Breast epithelium (tissue), 4 donors: Measurements from ENCODE around the gene CTSO. TPM values are rescaled to one million over a fixed set of nuclear protein-coding genes. Genes with fewer than 3 reads are reported as not detected.

ENCODE experiments used
- DNase-seq, 2 donors: peaks; one replicate each; pipeline ENCODE4 v3.0.0-alpha.2; 2019; ENCODE audit warnings: low spot score in 2 of 2
- H3K27ac ChIP-seq, 2 donors: fragments of 200-600 bp; sonication (generic) in 1 of 2; one replicate each; pipeline ENCODE4 v1.5.1; 2016 to 2019; ENCODE audit warnings: mild to moderate bottlenecking in 1 of 2
- H3K27me3 ChIP-seq, 2 donors: fragments of 200-600 bp; sonication (generic) in 1 of 2; one replicate each; pipeline versions ENCODE4 v1.5.1 to v1.6.0; 2017 to 2019; ENCODE audit warnings: control low read depth in 1 of 2, mild to moderate bottlenecking in 1 of 2
- H3K36me3 ChIP-seq: fragments of 200-600 bp; one replicate; pipeline ENCODE4 v1.5.1; 2019
- H3K4me1 ChIP-seq, 2 donors: fragments of 200-600 bp; sonication (generic); one replicate each; pipeline ENCODE4 v1.5.1; 2016 to 2019; ENCODE audit warnings: control low read depth in 1 of 2
- H3K4me3 ChIP-seq, 3 donors: fragments of 200-600 bp; sonication (generic); 1 replicate in 2 of 3; 2 replicates in 1 of 3; pipeline ENCODE4 v1.5.1; 2016 to 2019; ENCODE audit warnings: mild to moderate bottlenecking in 3 of 3, moderate library complexity in 2 of 3
- H3K9me3 ChIP-seq, 2 donors: fragments of 200-600 bp; sonication (generic) in 1 of 2; one replicate each; pipeline ENCODE4 v1.5.1; 2016 to 2019; ENCODE audit warnings: control low read depth in 1 of 2
- POLR2A ChIP-seq: fragments of 450-650 bp; IDR thresholded peaks from one replicate; pipeline ENCODE4 v1.6.1; 2016; ENCODE audit warnings: antibody characterized with exemption, mild to moderate bottlenecking, moderate library complexity
- POLR2AphosphoS5 ChIP-seq, 3 donors: sonication (generic); formaldehyde crosslinking; IDR thresholded peaks; one replicate each; pipeline ENCODE4 v1.6.1; 2017; ENCODE audit warnings: antibody characterized with exemption in 3 of 3
- intact Hi-C: fragments of 100-400 bp; cut with DNase I; formaldehyde crosslinking; loops from one replicate; pipeline ENCODE4 v1.15.1; 2023; ENCODE audit warnings: low total_unique reads
- total RNA-seq, 3 donors: library from RNA; depleted of rRNA; stranded (reverse); fragments of >200 nt; gene quantifications; one replicate each; pipeline ENCODE4 v1.1.0, GENCODE V29; 2016
- TF ChIP-seq, protein P1 (sequence below), 3 donors: fragments of 450-650 bp; IDR thresholded peaks; one replicate each; pipeline ENCODE4 v1.5.1; 2016 to 2017; ENCODE audit warnings: antibody characterized with exemption in 3 of 3, mild to moderate bottlenecking in 3 of 3, moderate library complexity in 3 of 3

CTSO gene
- total RNA-seq, 3 donors from 2014 or later = 19.4 to 37.5 (median 20.0) TPM

DNA sequence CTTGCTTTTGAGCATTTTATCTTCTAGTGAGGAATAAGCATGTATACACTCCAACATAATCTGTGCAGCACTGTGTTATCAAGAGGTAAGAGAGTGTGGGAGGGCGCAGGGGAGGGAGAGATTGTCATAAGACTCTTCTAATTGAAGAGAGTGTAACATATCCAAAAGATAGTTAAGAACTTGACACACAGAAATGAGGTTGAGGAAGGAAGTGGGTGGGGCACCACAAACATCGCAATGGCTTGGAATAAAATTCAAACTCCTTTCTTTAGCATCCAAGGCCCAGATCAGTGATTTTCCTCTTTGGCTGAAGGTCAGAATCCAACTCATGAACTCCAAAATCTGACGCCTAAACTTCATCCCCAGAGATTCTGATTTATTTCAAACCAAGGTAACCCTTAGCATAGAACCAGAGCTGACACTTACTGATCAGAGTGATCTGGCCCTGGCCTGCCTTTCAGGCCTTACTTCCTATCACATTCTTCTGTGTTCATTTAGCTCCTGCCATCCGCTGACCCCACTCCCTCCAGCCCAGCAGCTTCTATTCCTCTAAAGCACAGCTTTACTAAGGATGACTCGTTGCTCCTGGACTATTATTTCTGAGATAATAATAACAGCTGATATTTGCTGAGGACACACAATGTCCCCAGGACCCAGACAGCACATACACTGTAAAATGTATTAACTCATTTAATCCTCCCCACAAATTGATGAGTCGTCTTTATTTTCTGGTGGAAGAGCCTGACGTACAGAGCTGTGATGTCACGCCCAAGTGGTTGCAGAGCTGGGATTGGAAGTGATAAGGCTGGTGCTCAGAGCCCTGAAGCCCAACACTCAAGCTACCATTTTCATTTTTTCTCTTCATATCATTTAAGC lies 10.6 kb upstream of the CTSO start:
- H3K27ac ChIP-seq = peak overlapping the region in 1 of 2 donors; percentile 20
- H3K27me3 ChIP-seq = no peaks in the 10 kb centered on the region
- no peaks in the 10 kb centered on the region for H3K4me1 ChIP-seq
- intact Hi-C loops = no loop called here
- DNase-seq = no peak
- no peak overlapping the region for H3K4me3 ChIP-seq
- H3K9me3 ChIP-seq = no peaks in the 10 kb centered on the region
- no peaks in the 10 kb centered on the region for H3K36me3 ChIP-seq
- TF ChIP-seq POLR2A = no peak
- no peak for TF ChIP-seq POLR2AphosphoS5 (IDR thresholded peaks at IDR 0.05)
- TF ChIP-seq, protein P1, sequence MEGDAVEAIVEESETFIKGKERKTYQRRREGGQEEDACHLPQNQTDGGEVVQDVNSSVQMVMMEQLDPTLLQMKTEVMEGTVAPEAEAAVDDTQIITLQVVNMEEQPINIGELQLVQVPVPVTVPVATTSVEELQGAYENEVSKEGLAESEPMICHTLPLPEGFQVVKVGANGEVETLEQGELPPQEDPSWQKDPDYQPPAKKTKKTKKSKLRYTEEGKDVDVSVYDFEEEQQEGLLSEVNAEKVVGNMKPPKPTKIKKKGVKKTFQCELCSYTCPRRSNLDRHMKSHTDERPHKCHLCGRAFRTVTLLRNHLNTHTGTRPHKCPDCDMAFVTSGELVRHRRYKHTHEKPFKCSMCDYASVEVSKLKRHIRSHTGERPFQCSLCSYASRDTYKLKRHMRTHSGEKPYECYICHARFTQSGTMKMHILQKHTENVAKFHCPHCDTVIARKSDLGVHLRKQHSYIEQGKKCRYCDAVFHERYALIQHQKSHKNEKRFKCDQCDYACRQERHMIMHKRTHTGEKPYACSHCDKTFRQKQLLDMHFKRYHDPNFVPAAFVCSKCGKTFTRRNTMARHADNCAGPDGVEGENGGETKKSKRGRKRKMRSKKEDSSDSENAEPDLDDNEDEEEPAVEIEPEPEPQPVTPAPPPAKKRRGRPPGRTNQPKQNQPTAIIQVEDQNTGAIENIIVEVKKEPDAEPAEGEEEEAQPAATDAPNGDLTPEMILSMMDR (IDR thresholded peaks at IDR 0.05) = no peak

DNA sequence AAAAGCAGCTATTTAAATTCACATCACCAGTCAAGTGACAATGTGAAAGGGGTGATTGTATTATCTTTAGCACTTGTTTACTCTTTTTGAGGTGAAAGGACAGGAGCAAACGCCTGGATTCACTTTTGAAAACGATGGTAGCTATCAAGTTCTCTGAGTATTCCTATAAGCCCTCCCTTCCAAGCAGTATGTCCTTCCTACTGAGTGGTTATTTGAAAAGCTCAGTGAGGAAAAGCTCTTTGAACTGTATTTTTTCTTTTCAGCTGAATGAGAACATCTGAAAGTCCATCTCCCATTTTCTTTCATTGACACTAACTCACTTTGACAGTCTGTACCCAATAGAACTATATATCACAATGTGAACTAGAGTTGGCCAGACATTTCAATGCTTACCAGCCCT lies 9.1 kb upstream of the CTSO start:
- TF ChIP-seq, protein P1 (IDR thresholded peaks at IDR 0.05) = no peak
- no peak for TF ChIP-seq POLR2A
- no peak for TF ChIP-seq POLR2AphosphoS5 (IDR thresholded peaks at IDR 0.05)
- H3K36me3 ChIP-seq = no peaks in the 10 kb centered on the region
- no peak overlapping the region for H3K4me3 ChIP-seq
- DNase-seq = no peak
- intact Hi-C loops = no loop called here
- no peaks in the 10 kb centered on the region for H3K27me3 ChIP-seq
- no peaks in the 10 kb centered on the region for H3K9me3 ChIP-seq
- no peaks in the 10 kb centered on the region for H3K4me1 ChIP-seq
- no peak overlapping the region for H3K27ac ChIP-seq

DNA sequence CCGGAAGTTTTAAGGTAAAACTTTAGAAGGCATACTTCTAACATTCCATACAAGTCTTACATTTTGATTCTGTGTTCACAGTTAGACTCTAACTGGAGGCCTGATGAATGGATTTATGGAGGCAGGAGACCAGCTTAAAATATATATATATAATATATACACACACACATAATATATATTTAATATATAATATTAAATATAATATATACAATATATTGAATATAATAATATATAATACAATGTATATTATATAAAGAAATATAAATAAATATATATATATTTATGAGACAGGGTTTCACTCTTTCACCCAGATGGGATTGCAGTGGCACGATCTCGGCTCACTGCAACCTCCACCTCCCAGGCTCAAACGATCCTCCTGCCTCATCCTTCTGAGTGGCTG lies 7.9 kb upstream of the CTSO start:
- Histone ChIP-seq H3K4me3 (no peak overlapping the region), H3K9me3 (no peaks in the 10 kb centered on the region), H3K36me3 (no peaks in the 10 kb centered on the region), H3K27me3 (no peaks in the 10 kb centered on the region), H3K27ac (no peak overlapping the region), H3K4me1 (no peaks in the 10 kb centered on the region)
- DNase-seq = no peak
- TF ChIP-seq, protein P1 (IDR thresholded peaks at IDR 0.05) = no peak
- TF ChIP-seq POLR2A = no peak
- TF ChIP-seq POLR2AphosphoS5 (IDR thresholded peaks at IDR 0.05) = no peak
- intact Hi-C loops = no loop called here

- Histone ChIP-seq H3K9me3 (no peaks in the 10 kb centered on the region), H3K36me3 (no peaks in the 10 kb centered on the region), H3K4me1 (no peaks in the 10 kb centered on the region), H3K27ac (no peak overlapping the region), H3K27me3 (no peaks in the 10 kb centered on the region), H3K4me3 (no peak overlapping the region)
- intact Hi-C loops = no loop called here
- no peak for DNase-seq
- TF ChIP-seq POLR2AphosphoS5 (IDR thresholded peaks at IDR 0.05) (no peak), POLR2A (no peak)
- TF ChIP-seq, protein P1 (IDR thresholded peaks at IDR 0.05) = no peak
Measured at GRCh38 chr4:155960522-155960921, 6.9 kb upstream of the CTSO start.

- Histone ChIP-seq H3K27ac (no peak overlapping the region), H3K36me3 (no peaks in the 10 kb centered on the region), H3K9me3 (no peaks in the 10 kb centered on the region), H3K4me1 (no peaks in the 10 kb centered on the region), H3K4me3 (no peak overlapping the region), H3K27me3 (no peaks in the 10 kb centered on the region)
- no peak for DNase-seq
- intact Hi-C loops = loop anchor here (10.0 kb wide), 1 partner anchor 145 kb away; no protein-coding TSS in a partner anchor
- TF ChIP-seq POLR2A (no peak), POLR2AphosphoS5 (IDR thresholded peaks at IDR 0.05) (no peak)
- TF ChIP-seq, protein P1 (IDR thresholded peaks at IDR 0.05) = no peak
Measured at GRCh38 chr4:155959417-155959816, 5.8 kb upstream of the CTSO start.
